BLaER1 (cell line): ENCODE results near the gene EFCAB7.
A peak's percentile ranks its signal among the peaks of the same experiment; 100 is the strongest.
"Not testable (repeated sequence)": the region's sequence is repeated elsewhere in the genome, so short reads cannot be mapped to it uniquely, and the experiment has no call there.

ENCODE experiments used
- H3K27ac ChIP-seq: shearing (Covaris generic); formaldehyde crosslinking; 2 replicates; pipeline ENCODE4 v1.8.1; 2022
- H3K27me3 ChIP-seq: shearing (Covaris generic); formaldehyde crosslinking; 2 replicates; pipeline ENCODE4 v1.8.1; 2022
- H3K36me3 ChIP-seq: shearing (Covaris generic); formaldehyde crosslinking; 2 replicates; pipeline ENCODE4 v1.8.1; 2022
- H3K4me1 ChIP-seq: shearing (Covaris generic); formaldehyde crosslinking; 2 replicates; pipeline ENCODE4 v1.8.1; 2022
- H3K4me2 ChIP-seq: shearing (Covaris generic); formaldehyde crosslinking; 2 replicates; pipeline ENCODE4 v1.8.1; 2022
- H3K4me3 ChIP-seq: shearing (Covaris generic); formaldehyde crosslinking; 2 replicates; pipeline ENCODE4 v1.8.1; 2022
- H3K9ac ChIP-seq: shearing (Covaris generic); formaldehyde crosslinking; 2 replicates; pipeline ENCODE4 v1.8.1; 2022
- H3K9me3 ChIP-seq: shearing (Covaris generic); formaldehyde crosslinking; 2 replicates; pipeline ENCODE4 v1.8.1; 2022
- H4K20me1 ChIP-seq: shearing (Covaris generic); formaldehyde crosslinking; 2 replicates; pipeline ENCODE4 v1.8.1; 2022
- Cebpa-rat ChIP-seq: shearing (Covaris generic); IDR thresholded peaks from 2 replicates; pipeline ENCODE4 v1.8.1; 2022

EFCAB7 gene

GRCh38 chr1:63575340-63575826 lies 52.1 kb downstream of the EFCAB7 start:
- no peak overlapping the region for H3K9ac ChIP-seq
- H3K9me3 ChIP-seq: 0 out of 2 replicates have a peak, but pooled peaks cover under 1% of the 10 kb centered on the region
- no peaks in the 10 kb centered on the region for H3K27me3 ChIP-seq
- TF ChIP-seq Cebpa-rat: no peak
- no peaks in the 10 kb centered on the region for H4K20me1 ChIP-seq
- no peak overlapping the region for H3K4me2 ChIP-seq
- H3K27ac ChIP-seq: no peak overlapping the region
- no peaks in the 10 kb centered on the region for H3K36me3 ChIP-seq
- no peaks in the 10 kb centered on the region for H3K4me1 ChIP-seq
- no peak overlapping the region for H3K4me3 ChIP-seq

- not testable (repeated sequence) for H4K20me1 ChIP-seq, H3K27me3 ChIP-seq, H3K27ac ChIP-seq, H3K4me3 ChIP-seq, H3K9ac ChIP-seq, H3K4me1 ChIP-seq, H3K4me2 ChIP-seq
- Histone ChIP-seq H3K9me3 (peaks cover 22% of the 10 kb centered on the region), H3K36me3 (peaks cover 16% of the 10 kb centered on the region; the same call in 1 of the 2 replicates)
These were observed 63.0 kb downstream of the EFCAB7 start for GRCh38 chr1:63586326-63586725.

GRCh38 chr1:63590166-63590560 lies 66.8 kb downstream of the EFCAB7 start:
- Histone ChIP-seq H3K27ac (no peak overlapping the region), H3K4me3 (no peak overlapping the region), H3K36me3 (no peaks in the 10 kb centered on the region; the same call in 1 of the 2 replicates), H4K20me1 (no peaks in the 10 kb centered on the region), H3K4me1 (peaks cover 25% of the 10 kb centered on the region), H3K27me3 (no peaks in the 10 kb centered on the region), H3K9me3 (no peaks in the 10 kb centered on the region), H3K4me2 (no peak overlapping the region), H3K9ac (no peak overlapping the region)
- TF ChIP-seq Cebpa-rat: no peak

- peak overlapping the region; percentile 83 for H3K4me2 ChIP-seq
- no peaks in the 10 kb centered on the region for H3K27me3 ChIP-seq
- H3K4me1 ChIP-seq: peaks cover 25% of the 10 kb centered on the region
- H3K9ac ChIP-seq: peak overlapping the region; percentile 87
- H3K27ac ChIP-seq: peak overlapping the region; percentile 88
- H3K4me3 ChIP-seq: peak overlapping the region; percentile 90
- H4K20me1 ChIP-seq: no peaks in the 10 kb centered on the region
- H3K9me3 ChIP-seq: no peaks in the 10 kb centered on the region
- H3K36me3 ChIP-seq: no peaks in the 10 kb centered on the region
- TF ChIP-seq Cebpa-rat: no peak
These were observed 69.4 kb downstream of the EFCAB7 start for GRCh38 chr1:63592536-63593302.

- H3K27me3 ChIP-seq: no peaks in the 10 kb centered on the region
- H3K27ac ChIP-seq: peak within 1 kb of the TSS; percentile 88
- H3K9ac ChIP-seq: peak within 1 kb of the TSS; percentile 87
- H4K20me1 ChIP-seq: no peaks in the 10 kb centered on the region
- no peaks in the 10 kb centered on the region for H3K9me3 ChIP-seq
- peak within 1 kb of the TSS; percentile 90 for H3K4me3 ChIP-seq
- no peak for TF ChIP-seq Cebpa-rat
- H3K4me2 ChIP-seq: peak within 1 kb of the TSS; percentile 83
- H3K4me1 ChIP-seq: peaks cover 25% of the 10 kb centered on the region
- H3K36me3 ChIP-seq: no peaks in the 10 kb centered on the region
These were observed 70.1 kb downstream of the EFCAB7 start, which contains the start of gene PGM1 for GRCh38 chr1:63593303-63593885. Gene PGM1 (plus strand): TSS chr1:63593411. CDS start chr1:63593489, 78 bp downstream.

- TF ChIP-seq Cebpa-rat: no peak
- Histone ChIP-seq H3K9ac (peak overlapping the region; percentile 87), H3K27ac (peak overlapping the region; percentile 88)
These were observed 70.7 kb downstream of the EFCAB7 start for GRCh38 chr1:63593886-63594605.

GRCh38 chr1:63595435-63595834 lies 72.1 kb downstream of the EFCAB7 start:
- Histone ChIP-seq H3K36me3 (peaks cover 5% of the 10 kb centered on the region; the same call in 1 of the 2 replicates), H3K27ac (no peak overlapping the region), H3K4me1 (peaks cover 25% of the 10 kb centered on the region), H3K4me2 (no peak overlapping the region), H3K4me3 (no peak overlapping the region), H3K9ac (no peak overlapping the region), H3K27me3 (no peaks in the 10 kb centered on the region), H3K9me3 (no peaks in the 10 kb centered on the region), H4K20me1 (no peaks in the 10 kb centered on the region)
- TF ChIP-seq Cebpa-rat: no peak

More at GRCh38 chr1:63593886-63594605, 70.7 kb downstream of the EFCAB7 start:
- Histone ChIP-seq H3K27me3 (no peaks in the 10 kb centered on the region), H3K4me1 (peaks cover 25% of the 10 kb centered on the region), H4K20me1 (no peaks in the 10 kb centered on the region), H3K4me3 (peak overlapping the region; percentile 90), H3K36me3 (peaks cover 5% of the 10 kb centered on the region; the same call in 1 of the 2 replicates), H3K9me3 (no peaks in the 10 kb centered on the region), H3K4me2 (peak overlapping the region; percentile 83)

- H4K20me1 ChIP-seq: no peaks in the 10 kb centered on the region
- H3K4me1 ChIP-seq: peaks cover 4% of the 10 kb centered on the region
- H3K27ac ChIP-seq: no peak overlapping the region
- no peak overlapping the region for H3K4me2 ChIP-seq
- H3K9ac ChIP-seq: no peak overlapping the region
- no peaks in the 10 kb centered on the region for H3K27me3 ChIP-seq
- no peaks in the 10 kb centered on the region for H3K9me3 ChIP-seq
- H3K36me3 ChIP-seq: peaks cover 5% of the 10 kb centered on the region; the same call in 1 of the 2 replicates
- H3K4me3 ChIP-seq: no peak overlapping the region
- TF ChIP-seq Cebpa-rat: no peak
These were observed 76.5 kb downstream of the EFCAB7 start for GRCh38 chr1:63599799-63600198.

- no peak overlapping the region for H3K9ac ChIP-seq
- H3K36me3 ChIP-seq: peaks cover 5% of the 10 kb centered on the region; the same call in 1 of the 2 replicates
- no peak for TF ChIP-seq Cebpa-rat
- H3K9me3 ChIP-seq: no peaks in the 10 kb centered on the region
- H3K27ac ChIP-seq: no peak overlapping the region
- H3K4me2 ChIP-seq: no peak overlapping the region
- no peaks in the 10 kb centered on the region for H3K27me3 ChIP-seq
- no peaks in the 10 kb centered on the region for H4K20me1 ChIP-seq
- no peak overlapping the region for H3K4me3 ChIP-seq
- H3K4me1 ChIP-seq: no peaks in the 10 kb centered on the region
These were observed 76.9 kb downstream of the EFCAB7 start for GRCh38 chr1:63600248-63600647.

- Histone ChIP-seq H3K9me3 (no peaks in the 10 kb centered on the region), H3K27ac (no peak overlapping the region), H3K4me1 (no peaks in the 10 kb centered on the region), H3K9ac (no peak overlapping the region), H3K36me3 (peaks cover 5% of the 10 kb centered on the region; the same call in 1 of the 2 replicates), H3K4me3 (no peak overlapping the region), H3K4me2 (no peak overlapping the region), H3K27me3 (no peaks in the 10 kb centered on the region), H4K20me1 (no peaks in the 10 kb centered on the region)
- no peak for TF ChIP-seq Cebpa-rat
These were observed 77.7 kb downstream of the EFCAB7 start for GRCh38 chr1:63601061-63601460.
